ENCODE data around the gene ZFP36L1. TPM values are rescaled to one million over a fixed set of nuclear protein-coding genes. Genes with fewer than 3 reads are reported as not detected.
A peak's percentile ranks its signal among the peaks of the same experiment; 100 is the strongest.

Gene ZFP36L1
- total and polyA plus RNA-seq, 9 of the 15 experiments (the other 6 are each of a cell fraction or from before 2014, with no cell fraction given): 1.3 to 26.6 (median 3.7) TPM

- no peak for TF ChIP-seq CEBPG (CRISPR knock-in tag; IDR thresholded peaks at IDR 0.05)
- TF ChIP-seq CEBPG (tag; conservative IDR thresholded peaks at IDR 0.05 in 1 of 2, IDR thresholded peaks at IDR 0.05 in 1 of 2): no peak
- no peak for TF ChIP-seq RERE (CRISPR knock-in tag; IDR thresholded peaks at IDR 0.05; ENCODE audit: borderline replicate concordance)
- TF ChIP-seq MGA (IDR thresholded peaks at IDR 0.05): peak; percentile 54
- TF ChIP-seq L3MBTL2 (IDR thresholded peaks at IDR 0.05): peak; percentile 57; the same call in 1 of the 2 replicates
- TF ChIP-seq RB1 (IDR thresholded peaks at IDR 0.05; ENCODE audit: low read depth): 0 out of 2 replicates have a peak, but pooled peaks have one; percentile 30
- 0 out of 4 replicates have a peak, but pooled peaks of 1 of the 2 experiments have one; percentile 19 for TF ChIP-seq MLLT1 (IDR thresholded peaks at IDR 0.05)
Measured at GRCh38 chr14:68792678-68792978, 239 bp downstream of the ZFP36L1 start (continued).
